Activated CD4-positive, alpha-beta T cell treated with anti-CD3 and anti-CD28 coated beads, Interleukin-2, amount 10 ng/mL, durations not matched to agents 7 days and 5 days (primary cell): ENCODE data around the gene CCDC12. TPM values are rescaled to one million over a fixed set of nuclear protein-coding genes. Genes with fewer than 3 reads are reported as not detected.

Experiments
- CTCF ChIA-PET: fragments of 350-600 bp; sonication (Branson Sonifier 250); formaldehyde crosslinking; loops from one replicate; lab custom pipeline; 2021; ENCODE audit warnings: antibody characterized with exemption; lab: Charles Lee
- POLR2A ChIA-PET: fragments of 350-600 bp; sonication (Branson Sonifier 250); formaldehyde crosslinking; loops from one replicate; lab custom pipeline; 2021; ENCODE audit warnings: antibody characterized with exemption; lab: Charles Lee
- DNase-seq: peaks from one replicate; pipeline ENCODE4 v3.0.0-alpha.2; 2020
- H3K27ac Mint-ChIP-seq: one replicate; pipeline ENCODE4 v1.8.0; 2021; ENCODE audit warnings: mild to moderate bottlenecking, moderate library complexity, mixed read lengths
- H3K27me3 Mint-ChIP-seq: one replicate; pipeline ENCODE4 v1.8.0; 2021; ENCODE audit warnings: mixed read lengths
- H3K36me3 Mint-ChIP-seq: one replicate; pipeline ENCODE4 v1.8.0; 2021; ENCODE audit warnings: low read depth, mixed read lengths
- H3K4me1 Mint-ChIP-seq: one replicate; pipeline ENCODE4 v1.8.0; 2021; ENCODE audit warnings: mixed read lengths
- H3K4me3 Mint-ChIP-seq: one replicate; pipeline ENCODE4 v1.8.0; 2021; ENCODE audit warnings: mild to moderate bottlenecking, moderate library complexity, mixed read lengths
- H3K9me3 Mint-ChIP-seq: one replicate; pipeline ENCODE4 v1.8.0; 2021; ENCODE audit warnings: mixed read lengths
- total RNA-seq, 2 experiments: library from RNA; stranded (reverse); gene quantifications; one replicate each; pipeline ENCODE4 v1.2.3, GENCODE V29; 2021

The CCDC12 gene
- total RNA-seq, 2 experiments from 2014 or later: 48.7 to 56.1 TPM

DNA sequence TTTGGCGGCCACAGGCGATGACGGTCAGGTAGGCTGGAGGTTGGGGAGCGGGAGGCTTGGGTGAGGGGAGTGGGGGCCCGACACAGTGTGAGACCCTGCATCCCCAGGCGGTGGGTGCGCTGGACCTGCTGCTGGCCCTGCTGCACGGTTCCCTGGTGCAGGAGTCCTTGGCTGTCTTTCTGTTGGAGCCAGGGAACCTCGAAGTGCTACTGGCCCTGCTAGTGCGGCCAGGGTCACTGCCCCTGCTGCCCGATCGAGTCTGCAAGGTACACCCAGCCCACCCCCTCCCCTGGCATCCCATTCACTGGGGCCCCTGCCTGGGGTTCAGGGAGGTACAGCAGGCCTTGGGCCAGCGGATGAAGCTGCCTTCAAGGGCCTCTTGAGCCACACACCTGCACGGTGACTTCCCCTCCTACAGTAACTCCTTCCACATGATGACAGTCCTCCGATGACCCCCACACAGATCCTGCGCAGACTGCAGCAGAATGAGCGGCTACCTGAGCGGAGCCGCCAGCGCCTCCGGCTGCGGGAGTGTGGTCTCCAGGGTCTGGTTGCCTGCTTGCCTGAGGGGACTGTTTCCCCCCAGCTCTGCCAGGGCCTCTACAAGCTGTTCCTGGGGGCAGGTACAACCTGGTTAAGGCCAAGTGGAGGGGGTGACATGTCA, 22.4 kb upstream of the CCDC12 start:
- Mint-ChIP-seq H3K4me3 (no peak overlapping the region), H3K27ac (no peak overlapping the region)

DNA sequence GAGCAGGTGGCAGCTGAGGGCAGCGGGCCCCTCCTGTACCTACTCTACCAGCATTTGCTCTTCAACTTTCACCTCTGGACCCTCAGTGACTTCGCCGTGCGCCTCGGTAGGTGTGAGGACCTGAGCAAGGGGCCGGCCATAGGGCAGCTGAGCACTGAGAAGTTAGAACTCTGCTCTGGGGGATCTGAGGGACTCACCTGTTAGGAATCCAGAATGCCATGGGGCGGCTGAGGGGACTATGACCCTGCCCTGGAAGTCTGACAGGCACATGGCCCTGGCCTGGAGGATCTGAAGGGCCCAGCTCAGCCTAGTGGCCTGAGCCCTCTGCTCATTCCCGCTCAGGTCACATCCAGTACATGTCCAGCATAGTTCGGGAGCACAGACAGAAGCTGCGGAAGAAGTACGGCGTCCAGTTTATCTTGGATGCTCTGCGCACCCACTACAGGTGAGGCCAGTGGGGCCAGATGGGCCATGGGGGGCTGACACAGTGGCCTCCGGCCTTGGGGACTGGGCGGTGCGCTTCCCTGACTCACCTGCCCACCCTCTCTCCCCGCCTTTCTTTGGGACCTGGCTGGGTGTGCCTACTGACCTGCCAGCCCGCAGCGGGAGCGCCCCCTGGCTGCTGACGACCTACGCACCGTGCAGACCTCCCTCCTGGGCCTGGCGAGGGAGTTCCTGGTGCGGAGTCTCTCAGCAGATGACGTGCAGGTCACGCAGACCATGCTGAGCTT, 21.7 kb upstream of the CCDC12 start:
- CTCF ChIA-PET: interaction anchor here (0.7 to 1.4 kb wide), 3 partner anchors 19 to 83 kb away, joined by 3 to 4 read pairs (median 3); partner anchors contain the start of gene NBEAL2
- DNase-seq: peak; percentile 74
- peaks cover 33% of the 10 kb centered on the region for H3K36me3 Mint-ChIP-seq
- H3K27ac Mint-ChIP-seq: peak overlapping the region; percentile 63
- H3K4me1 Mint-ChIP-seq: peaks cover 13% of the 10 kb centered on the region
- H3K9me3 Mint-ChIP-seq: no peaks in the 10 kb centered on the region
- POLR2A ChIA-PET: no interaction called here
- no peaks in the 10 kb centered on the region for H3K27me3 Mint-ChIP-seq
- H3K4me3 Mint-ChIP-seq: no peak overlapping the region

More for the DNA sequence above, 22.4 kb upstream of the CCDC12 start:
- Mint-ChIP-seq H3K4me1 (peaks cover 13% of the 10 kb centered on the region), H3K9me3 (no peaks in the 10 kb centered on the region), H3K36me3 (peaks cover 35% of the 10 kb centered on the region), H3K27me3 (no peaks in the 10 kb centered on the region)
- no peak for DNase-seq
- CTCF ChIA-PET: interaction anchor here (1.1 to 1.2 kb wide), 2 partner anchors 52 to 64 kb away, joined by 3 read pairs; no protein-coding TSS in a partner anchor
- POLR2A ChIA-PET: no interaction called here

DNA sequence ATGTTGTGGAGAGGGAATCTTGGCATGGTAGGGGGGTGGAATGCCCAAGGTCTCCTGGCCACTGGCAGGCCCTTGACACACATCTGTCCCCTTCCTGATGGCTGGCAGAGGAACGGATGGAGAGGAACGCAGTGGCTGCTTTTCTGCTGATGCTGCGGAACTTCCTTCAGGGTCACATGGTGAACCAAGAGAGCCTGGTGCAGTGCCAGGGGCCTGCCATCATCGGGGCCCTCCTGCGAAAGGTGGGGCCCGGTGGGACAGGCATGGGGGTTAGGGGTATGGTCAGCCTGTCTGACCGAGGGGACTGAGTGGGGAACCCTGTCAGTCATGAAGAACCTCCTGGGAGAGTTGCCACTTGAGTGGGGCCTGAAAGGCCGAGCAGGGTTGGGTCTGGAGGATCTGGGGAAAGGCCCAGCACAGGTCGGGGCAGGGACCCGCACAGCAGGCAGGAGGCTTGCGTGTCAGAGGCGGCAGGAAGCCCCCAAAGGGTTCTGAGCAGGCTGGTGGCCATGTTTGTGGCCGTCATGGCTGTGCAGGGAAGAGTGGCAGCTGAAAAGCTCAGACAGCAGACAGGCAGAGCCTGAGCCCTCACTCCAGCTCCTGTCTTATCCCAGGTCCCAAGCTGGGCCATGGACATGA, 21.0 kb upstream of the CCDC12 start:
- Mint-ChIP-seq H3K36me3 (peaks cover 33% of the 10 kb centered on the region), H3K4me3 (no peak overlapping the region), H3K4me1 (peaks cover 13% of the 10 kb centered on the region), H3K27me3 (no peaks in the 10 kb centered on the region), H3K9me3 (no peaks in the 10 kb centered on the region), H3K27ac (peak overlapping the region; percentile 52)
- ChIA-PET POLR2A (no interaction called here), CTCF (interaction anchor here (0.7 to 1.4 kb wide), 2 partner anchors 18 to 83 kb away, joined by 3 to 4 read pairs; partner anchors contain the start of gene NBEAL2)
- DNase-seq: no peak

DNA sequence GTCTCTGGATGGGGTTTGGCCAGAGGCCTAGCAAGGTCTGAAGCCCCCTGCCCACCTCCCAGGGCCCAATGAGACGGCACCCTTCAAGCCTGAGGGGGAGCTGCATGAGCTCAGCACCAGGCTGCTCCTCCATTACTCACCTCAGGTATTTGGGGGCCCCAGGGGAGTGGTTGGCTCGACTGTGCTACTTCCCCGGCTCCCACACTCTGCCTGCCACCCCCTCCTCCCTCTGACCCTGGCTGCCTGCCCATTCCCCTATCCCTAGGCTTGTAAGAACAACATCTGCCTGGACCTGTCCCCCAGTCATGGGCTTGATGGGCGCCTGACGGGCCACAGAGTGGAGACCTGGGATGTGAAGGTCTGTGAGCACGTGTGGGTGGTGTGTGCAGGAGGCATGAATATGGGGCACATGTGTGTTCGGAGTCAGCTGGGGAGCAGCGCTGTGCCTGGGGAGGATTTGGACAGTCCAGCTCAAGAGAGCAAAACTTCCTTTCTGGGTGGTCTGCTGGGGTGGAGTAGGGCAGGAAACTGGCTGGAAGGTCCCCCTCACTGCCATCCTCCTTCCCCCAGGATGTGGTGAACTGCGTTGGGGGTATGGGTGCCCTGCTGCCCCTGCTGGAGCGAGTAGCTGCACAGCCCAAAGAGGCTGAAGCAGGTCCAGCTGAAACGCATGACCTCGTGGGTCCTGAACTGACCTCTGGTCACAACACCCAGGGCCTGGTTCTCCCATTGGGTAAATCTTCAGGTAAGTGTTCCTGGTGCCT, 20.3 kb upstream of the CCDC12 start:
- peaks cover 32% of the 10 kb centered on the region for H3K36me3 Mint-ChIP-seq
- H3K4me3 Mint-ChIP-seq: no peak overlapping the region
- no peaks in the 10 kb centered on the region for H3K9me3 Mint-ChIP-seq

DNA sequence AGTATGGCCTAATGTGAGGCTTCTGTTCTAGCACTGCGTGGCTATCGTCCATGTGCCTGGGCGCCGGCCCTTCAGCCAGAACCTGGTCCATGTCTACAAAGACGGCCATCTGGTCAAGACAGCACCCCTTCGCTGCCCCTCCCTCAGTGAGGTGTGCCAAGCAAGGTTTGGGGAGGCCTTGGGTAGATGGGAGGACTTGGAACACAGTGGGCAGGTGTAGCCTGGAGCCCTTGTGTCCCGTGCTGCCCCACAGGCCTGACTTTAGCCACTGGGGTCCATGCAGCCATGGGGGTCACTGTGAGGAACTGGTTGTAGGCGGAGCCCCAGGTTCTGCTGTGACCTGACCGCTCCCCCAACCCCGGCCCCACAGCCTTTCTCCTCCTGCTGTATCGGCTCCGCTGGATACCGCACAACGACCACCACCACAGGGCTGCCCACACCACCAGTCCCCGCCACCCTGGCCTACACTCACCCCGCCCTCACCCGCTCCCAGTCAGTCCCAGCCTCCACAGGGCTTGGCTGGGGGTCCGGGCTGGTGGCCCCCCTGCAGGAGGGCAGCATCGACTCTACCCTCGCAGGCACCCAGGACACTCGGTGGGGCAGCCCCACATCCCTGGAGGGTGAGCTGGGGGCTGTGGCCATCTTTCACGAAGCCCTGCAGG, 19.5 kb upstream of the CCDC12 start:
- POLR2A ChIA-PET: interaction anchor here (0.6 kb wide), 1 partner anchor 25 kb away, joined by 3 read pairs; no protein-coding TSS in a partner anchor
- Mint-ChIP-seq H3K27me3 (no peaks in the 10 kb centered on the region), H3K36me3 (peaks cover 33% of the 10 kb centered on the region), H3K27ac (no peak overlapping the region), H3K9me3 (no peaks in the 10 kb centered on the region), H3K4me1 (peaks cover 13% of the 10 kb centered on the region), H3K4me3 (no peak overlapping the region)
- no peak for DNase-seq
- CTCF ChIA-PET: interaction anchor here (0.6 to 1.0 kb wide), 2 partner anchors 9 to 857 kb away, joined by 3 to 5 read pairs; no protein-coding TSS in a partner anchor

More for the DNA sequence above, 20.3 kb upstream of the CCDC12 start:
- DNase-seq: no peak
- no peaks in the 10 kb centered on the region for H3K27me3 Mint-ChIP-seq
- POLR2A ChIA-PET: no interaction called here
- peaks cover 13% of the 10 kb centered on the region for H3K4me1 Mint-ChIP-seq
- CTCF ChIA-PET: interaction anchor here (1.4 kb wide), 1 partner anchor 17 kb away, joined by 4 read pairs; the partner anchor contains the start of gene NBEAL2
- peak overlapping the region; percentile 52 for H3K27ac Mint-ChIP-seq

DNA sequence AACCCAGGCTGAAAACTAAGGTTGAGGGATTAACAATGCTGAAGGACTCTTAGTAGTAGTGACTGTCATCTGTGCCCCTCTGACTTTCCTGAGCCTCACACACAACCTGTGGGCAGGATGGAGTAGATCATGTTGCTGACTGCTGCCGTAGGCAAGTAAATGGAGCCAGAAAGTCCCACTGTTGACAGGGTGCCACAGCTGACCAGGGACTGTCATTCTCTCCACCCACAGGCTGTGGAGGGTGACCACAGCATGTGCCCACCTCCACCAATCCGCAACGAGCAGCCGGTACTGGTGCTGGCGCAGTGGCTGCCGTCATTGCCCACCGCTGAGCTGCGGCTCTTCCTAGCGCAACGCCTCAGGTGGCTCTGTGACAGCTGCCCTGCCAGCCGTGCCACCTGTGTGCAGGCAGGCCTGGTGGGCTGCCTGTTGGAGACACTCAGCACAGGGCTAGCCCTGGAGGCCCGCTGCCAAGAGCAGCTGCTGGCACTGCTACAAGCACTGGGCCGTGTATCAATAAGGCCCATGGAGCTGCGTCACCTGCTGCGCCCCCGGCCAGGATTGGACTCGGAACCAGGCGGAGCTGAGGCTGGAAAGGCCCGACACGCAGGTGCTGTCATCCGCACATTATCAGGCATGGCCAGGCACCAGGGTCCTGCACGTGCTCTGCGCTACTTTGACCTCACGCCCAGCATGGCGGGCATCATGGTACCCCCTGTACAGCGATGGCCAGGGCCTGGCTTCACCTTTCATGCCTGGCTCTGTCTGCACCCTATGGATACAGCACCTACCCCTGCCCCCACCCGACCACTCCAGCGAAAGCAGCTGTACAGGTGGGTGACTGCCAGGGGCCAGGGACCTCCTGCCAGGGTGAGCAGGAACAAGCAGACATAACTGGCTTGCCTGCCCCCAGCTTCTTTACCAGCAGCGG, 18.5 kb upstream of the CCDC12 start:
- no peak overlapping the region for H3K4me3 Mint-ChIP-seq
- H3K4me1 Mint-ChIP-seq: peaks cover 16% of the 10 kb centered on the region
- no peaks in the 10 kb centered on the region for H3K9me3 Mint-ChIP-seq
- ChIA-PET CTCF (interaction anchor here (0.6 to 2.4 kb wide), 4 partner anchors 10 to 856 kb away, joined by 3 to 6 read pairs (median 4); no protein-coding TSS in a partner anchor), POLR2A (interaction anchor here (0.6 kb wide), 1 partner anchor 25 kb away, joined by 3 read pairs; no protein-coding TSS in a partner anchor)
- H3K27me3 Mint-ChIP-seq: no peaks in the 10 kb centered on the region
- peaks cover 41% of the 10 kb centered on the region for H3K36me3 Mint-ChIP-seq
- no peak for DNase-seq
- peak overlapping the region; percentile 9 for H3K27ac Mint-ChIP-seq

DNA sequence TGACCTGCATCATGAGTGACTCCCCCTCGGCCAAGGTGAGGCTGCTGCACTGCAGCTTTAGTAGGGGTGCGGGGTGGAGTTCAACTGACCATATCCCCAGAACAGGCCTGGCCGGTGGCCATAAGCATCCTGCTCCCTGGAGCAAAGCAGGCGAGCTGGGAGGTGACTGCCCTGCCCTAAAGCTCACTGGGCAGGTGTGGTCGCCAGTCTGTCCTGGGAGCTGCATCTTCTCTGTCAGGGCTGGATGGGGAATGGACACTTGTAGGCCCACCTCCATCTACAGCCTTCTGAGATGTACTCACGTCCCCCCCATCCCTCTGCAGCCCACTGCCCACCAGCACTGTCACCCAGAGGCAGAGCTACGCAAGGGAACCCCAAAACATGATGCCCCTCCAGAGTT, 17.4 kb upstream of the CCDC12 start:
- Mint-ChIP-seq H3K27me3 (no peaks in the 10 kb centered on the region), H3K4me1 (peaks cover 27% of the 10 kb centered on the region), H3K9me3 (no peaks in the 10 kb centered on the region), H3K27ac (no peak overlapping the region), H3K36me3 (peaks cover 46% of the 10 kb centered on the region), H3K4me3 (no peak overlapping the region)
- ChIA-PET POLR2A (no interaction called here), CTCF (interaction anchor here (0.7 to 2.4 kb wide), 3 partner anchors 10 to 21 kb away, joined by 3 to 6 read pairs (median 5); no protein-coding TSS in a partner anchor)
- no peak for DNase-seq

DNA sequence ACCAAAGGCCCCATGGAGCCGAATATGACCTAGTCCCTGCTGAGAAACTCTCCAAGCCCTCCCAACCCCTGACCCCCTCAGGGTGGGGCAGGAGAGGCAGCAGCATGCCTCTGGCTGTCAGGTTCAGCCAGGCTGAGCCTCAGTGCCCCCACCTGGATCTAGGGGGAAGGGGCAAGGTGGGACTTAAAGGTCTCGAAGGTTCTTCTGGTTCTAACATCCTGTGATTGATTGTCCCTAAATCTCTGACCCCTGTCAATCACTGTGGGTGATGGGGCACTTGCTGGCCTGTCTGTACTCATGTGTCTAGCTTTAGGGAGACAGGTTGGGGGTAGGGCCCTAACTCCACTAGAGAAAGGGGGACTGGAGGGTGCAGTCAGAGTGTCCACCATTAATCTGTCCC, 16.7 kb upstream of the CCDC12 start:
- peaks cover 34% of the 10 kb centered on the region for H3K4me1 Mint-ChIP-seq
- no peak overlapping the region for H3K4me3 Mint-ChIP-seq
- H3K27me3 Mint-ChIP-seq: no peaks in the 10 kb centered on the region
- no peaks in the 10 kb centered on the region for H3K9me3 Mint-ChIP-seq
- ChIA-PET POLR2A (no interaction called here), CTCF (interaction anchor here (0.9 to 2.4 kb wide), 3 partner anchors 9 to 33 kb away, joined by 3 to 6 read pairs (median 5); no protein-coding TSS in a partner anchor)
- DNase-seq: no peak
- peaks cover 51% of the 10 kb centered on the region for H3K36me3 Mint-ChIP-seq
- H3K27ac Mint-ChIP-seq: no peak overlapping the region

DNA sequence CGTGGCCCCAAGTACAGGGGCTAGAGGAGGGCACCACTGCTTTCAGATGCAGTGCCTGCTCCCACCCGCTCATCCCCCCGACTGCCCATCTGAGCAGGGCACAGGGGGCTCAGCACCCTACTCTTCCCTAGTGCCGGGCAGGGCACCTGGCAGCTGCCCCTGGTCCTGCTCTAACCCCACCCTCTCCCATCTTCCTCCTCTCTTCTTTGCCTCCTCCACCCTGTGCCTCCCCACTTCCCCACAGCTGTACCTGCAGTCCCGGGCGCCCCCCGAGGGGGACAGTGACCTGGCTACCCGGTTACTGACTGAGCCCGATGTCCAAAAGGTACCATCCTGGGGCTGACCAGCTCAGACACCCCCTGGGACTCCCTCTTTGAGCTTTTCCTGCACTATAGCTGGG, 15.7 kb upstream of the CCDC12 start:
- POLR2A ChIA-PET: interaction anchor here (0.6 kb wide), 1 partner anchor 13 kb away, joined by 3 read pairs; no protein-coding TSS in a partner anchor
- Mint-ChIP-seq H3K4me3 (no peak overlapping the region), H3K4me1 (peaks cover 40% of the 10 kb centered on the region), H3K36me3 (peaks cover 45% of the 10 kb centered on the region), H3K27me3 (no peaks in the 10 kb centered on the region), H3K27ac (no peak overlapping the region), H3K9me3 (no peaks in the 10 kb centered on the region)
- no peak for DNase-seq
- CTCF ChIA-PET: interaction anchor here (0.8 kb wide), 1 partner anchor 13 kb away, joined by 3 read pairs; the partner anchor contains the start of gene NBEAL2

DNA sequence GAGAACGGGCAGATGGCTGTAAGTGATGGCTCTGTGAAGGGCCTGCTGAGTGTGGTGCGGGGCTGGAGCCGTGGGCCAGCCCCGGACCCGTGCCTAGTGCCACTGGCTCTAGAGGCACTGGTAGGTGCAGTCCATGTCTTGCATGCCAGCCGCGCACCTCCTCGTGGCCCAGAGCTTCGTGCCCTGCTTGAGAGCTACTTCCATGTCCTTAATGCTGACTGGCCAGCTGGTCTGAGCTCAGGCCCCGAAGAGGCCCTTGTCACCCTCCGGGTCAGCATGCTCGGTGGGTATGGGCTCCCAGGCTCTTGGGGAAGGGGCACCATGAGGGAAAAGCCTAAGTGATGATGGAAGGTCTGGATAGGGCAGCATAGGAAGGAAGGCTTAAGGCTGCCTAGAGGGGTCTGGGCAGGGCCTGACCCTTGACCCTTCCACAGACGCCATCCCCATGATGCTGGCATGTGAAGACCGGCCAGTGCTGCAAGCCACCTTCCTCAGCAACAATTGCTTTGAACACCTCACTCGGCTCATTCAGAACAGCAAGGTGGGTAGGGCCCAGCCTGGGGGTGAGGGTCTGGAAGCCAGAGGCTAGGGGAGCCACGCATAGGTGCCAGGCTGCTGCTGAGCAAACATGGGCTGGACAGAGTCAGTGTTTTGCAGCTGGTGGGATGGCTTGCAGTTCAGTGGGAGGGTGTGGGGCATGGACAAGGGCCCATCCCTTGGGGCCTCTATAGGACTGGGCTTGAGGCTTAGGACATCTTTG, 15.0 kb upstream of the CCDC12 start:
- Mint-ChIP-seq H3K27ac (peak overlapping the region; percentile 19), H3K4me1 (peaks cover 41% of the 10 kb centered on the region), H3K27me3 (no peaks in the 10 kb centered on the region), H3K9me3 (no peaks in the 10 kb centered on the region), H3K36me3 (peaks cover 45% of the 10 kb centered on the region), H3K4me3 (no peak overlapping the region)
- ChIA-PET CTCF (interaction anchor here (0.8 kb wide), 1 partner anchor 12 kb away, joined by 3 read pairs; the partner anchor contains the start of gene NBEAL2), POLR2A (interaction anchor here (0.6 kb wide), 1 partner anchor 14 kb away, joined by 3 read pairs; no protein-coding TSS in a partner anchor)
- DNase-seq: no peak
